Measurements from ENCODE around the gene HAGHL. TPM values are rescaled to one million over a fixed set of nuclear protein-coding genes. Genes with fewer than 3 reads are reported as not detected.

The HAGHL gene
- total RNA-seq, 1 donor from 2014 or later, result 20.6 TPM

DNA sequence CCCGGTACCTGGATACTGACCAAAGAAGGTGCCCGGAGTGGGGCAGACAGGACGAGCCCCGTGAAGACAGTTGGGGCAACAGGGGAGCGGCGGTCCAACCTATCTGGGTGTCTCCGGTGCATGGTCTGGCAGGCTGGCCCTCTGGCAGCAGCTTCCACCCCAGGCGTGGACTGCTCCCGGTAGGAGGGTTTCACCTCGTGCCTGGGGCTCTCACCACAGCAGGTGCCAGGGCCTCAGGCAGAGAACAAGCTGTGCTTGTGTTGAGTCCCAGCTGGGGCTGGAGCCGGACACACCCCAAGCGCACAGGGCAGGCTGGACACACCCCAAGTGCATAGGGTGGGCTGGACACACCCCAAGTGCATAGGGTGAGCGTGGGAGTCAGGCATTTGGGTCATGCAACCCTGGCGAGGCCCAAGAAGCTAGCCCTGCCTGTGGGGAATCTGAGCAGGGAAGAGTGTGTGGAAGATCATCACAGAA is 19.8 kb upstream of the HAGHL start:
- no peak overlapping the region for H3K27ac Mint-ChIP-seq (ENCODE audit: unreplicated experiment)
- H3K27me3 Mint-ChIP-seq (ENCODE audit: low read depth), result peaks cover 37% of the 10 kb centered on the region
- H3K9me3 Mint-ChIP-seq (ENCODE audit: low read depth), result no peaks in the 10 kb centered on the region
- H3K36me3 Mint-ChIP-seq (ENCODE audit: low read depth), result peaks cover 1% of the 10 kb centered on the region
- no peak for TF ChIP-seq CTCF (IDR thresholded peaks at IDR 0.05)
- no peak for DNase-seq (ENCODE audit: low spot score)
- no peak overlapping the region for H3K4me3 Mint-ChIP-seq (ENCODE audit: unreplicated experiment)
- peaks cover 6% of the 10 kb centered on the region for H3K4me1 Mint-ChIP-seq (ENCODE audit: low read depth)

- Mint-ChIP-seq H3K27me3 (ENCODE audit: low read depth) (peaks cover 29% of the 10 kb centered on the region), H3K27ac (ENCODE audit: unreplicated experiment) (no peak overlapping the region), H3K9me3 (ENCODE audit: low read depth) (no peaks in the 10 kb centered on the region), H3K36me3 (ENCODE audit: low read depth) (no peaks in the 10 kb centered on the region), H3K4me3 (ENCODE audit: unreplicated experiment) (no peak overlapping the region), H3K4me1 (ENCODE audit: low read depth) (peaks cover 12% of the 10 kb centered on the region)
- DNase-seq (ENCODE audit: low spot score), result no peak
- no peak for TF ChIP-seq CTCF (IDR thresholded peaks at IDR 0.05)
Observed at GRCh38 chr16:708019-708418, 18.9 kb upstream of the HAGHL start.

- Mint-ChIP-seq H3K9me3 (ENCODE audit: low read depth) (no peaks in the 10 kb centered on the region), H3K36me3 (ENCODE audit: low read depth) (no peaks in the 10 kb centered on the region), H3K4me3 (ENCODE audit: unreplicated experiment) (no peak overlapping the region), H3K27me3 (ENCODE audit: low read depth) (peaks cover 24% of the 10 kb centered on the region), H3K4me1 (ENCODE audit: low read depth) (peaks cover 12% of the 10 kb centered on the region), H3K27ac (ENCODE audit: unreplicated experiment) (no peak overlapping the region)
- TF ChIP-seq CTCF (IDR thresholded peaks at IDR 0.05), result no peak
- DNase-seq (ENCODE audit: low spot score), result no peak
Observed at GRCh38 chr16:708959-709358, 17.9 kb upstream of the HAGHL start.

GRCh38 chr16:709566-710499 is 17.1 kb upstream of the HAGHL start:
- no peak overlapping the region for H3K4me3 Mint-ChIP-seq (ENCODE audit: unreplicated experiment)
- H3K9me3 Mint-ChIP-seq (ENCODE audit: low read depth), result no peaks in the 10 kb centered on the region
- no peak for DNase-seq (ENCODE audit: low spot score)
- H3K36me3 Mint-ChIP-seq (ENCODE audit: low read depth), result no peaks in the 10 kb centered on the region
- H3K4me1 Mint-ChIP-seq (ENCODE audit: low read depth), result peaks cover 12% of the 10 kb centered on the region
- no peak overlapping the region for H3K27ac Mint-ChIP-seq (ENCODE audit: unreplicated experiment)
- TF ChIP-seq CTCF (IDR thresholded peaks at IDR 0.05), result no peak
- peaks cover 21% of the 10 kb centered on the region for H3K27me3 Mint-ChIP-seq (ENCODE audit: low read depth)

GRCh38 chr16:710500-711075 is 16.3 kb upstream of the HAGHL start:
- H3K27me3 Mint-ChIP-seq (ENCODE audit: low read depth), result peaks cover 21% of the 10 kb centered on the region

More at GRCh38 chr16:710500-711075, 16.3 kb upstream of the HAGHL start:
- H3K27ac Mint-ChIP-seq (ENCODE audit: unreplicated experiment), result no peak overlapping the region
- no peak overlapping the region for H3K4me3 Mint-ChIP-seq (ENCODE audit: unreplicated experiment)
- no peak for TF ChIP-seq CTCF (IDR thresholded peaks at IDR 0.05)
- H3K36me3 Mint-ChIP-seq (ENCODE audit: low read depth), result no peaks in the 10 kb centered on the region
- DNase-seq (ENCODE audit: low spot score), result no peak
- H3K4me1 Mint-ChIP-seq (ENCODE audit: low read depth), result peaks cover 12% of the 10 kb centered on the region
- no peaks in the 10 kb centered on the region for H3K9me3 Mint-ChIP-seq (ENCODE audit: low read depth)
